Suprapubic skin (tissue), 4 donors: ENCODE measurements around the gene SLC6A19. TPM values are rescaled to one million over a fixed set of nuclear protein-coding genes. Genes with fewer than 3 reads are reported as not detected.

ENCODE experiments used
- DNase-seq, 2 donors: peaks; one replicate each; pipeline ENCODE4 v3.0.0-alpha.2; 2019; ENCODE audit warnings: low spot score in 2 of 2
- H3K27ac ChIP-seq: fragments of 200-600 bp; sonication (generic); one replicate; pipeline ENCODE4 v1.5.1; 2019
- H3K27me3 ChIP-seq: fragments of 200-600 bp; sonication (generic); one replicate; pipeline ENCODE4 v1.5.1; 2019
- H3K36me3 ChIP-seq: fragments of 200-600 bp; sonication (generic); one replicate; pipeline ENCODE4 v1.5.1; 2019
- H3K4me1 ChIP-seq: fragments of 200-600 bp; sonication (generic); one replicate; pipeline ENCODE4 v1.5.1; 2019
- H3K4me3 ChIP-seq: fragments of 200-600 bp; sonication (generic); one replicate; pipeline ENCODE4 v1.5.1; 2019; ENCODE audit warnings: mild to moderate bottlenecking
- H3K9me3 ChIP-seq: fragments of 200-600 bp; sonication (generic); one replicate; pipeline ENCODE4 v1.5.1; 2019
- EP300 ChIP-seq: sonication (generic); formaldehyde crosslinking; IDR thresholded peaks from one replicate; pipeline ENCODE4 v1.6.1; 2017; ENCODE audit warnings: antibody characterized with exemption
- POLR2A ChIP-seq, 2 donors: fragments of 450-650 bp; IDR thresholded peaks; one replicate each; pipeline ENCODE4 v1.6.1; 2017; ENCODE audit warnings: antibody characterized with exemption in 2 of 2, mild to moderate bottlenecking in 2 of 2, moderate library complexity in 2 of 2
- POLR2AphosphoS5 ChIP-seq, 3 donors: sonication (generic); formaldehyde crosslinking; IDR thresholded peaks; one replicate each; pipeline ENCODE4 v1.6.1; 2017; ENCODE audit warnings: antibody characterized with exemption in 3 of 3
- WGBS: methylation state at CpG from one replicate; pipeline ENCODE4 v1.1.5; 2018; 5-methylcytosine and 5-hydroxymethylcytosine counted together
- total RNA-seq, 4 donors: library from RNA; depleted of rRNA; stranded (reverse); fragments of >200 nt; gene quantifications; one replicate each; pipeline ENCODE4 v1.1.0, GENCODE V29; 2016
- TF ChIP-seq, protein P1 (sequence below), 2 donors: fragments of 200-600 bp in 1 of 2; fragments of 450-650 bp in 1 of 2; sonication (generic) in 1 of 2; IDR thresholded peaks; one replicate each; pipeline ENCODE4 v1.5.1; 2016 to 2019; ENCODE audit warnings: antibody characterized with exemption in 2 of 2, mild to moderate bottlenecking in 1 of 2, moderate library complexity in 1 of 2

SLC6A19 gene
- total RNA-seq, 4 donors from 2014 or later, result 0.23 TPM; not detected in 3

DNA sequence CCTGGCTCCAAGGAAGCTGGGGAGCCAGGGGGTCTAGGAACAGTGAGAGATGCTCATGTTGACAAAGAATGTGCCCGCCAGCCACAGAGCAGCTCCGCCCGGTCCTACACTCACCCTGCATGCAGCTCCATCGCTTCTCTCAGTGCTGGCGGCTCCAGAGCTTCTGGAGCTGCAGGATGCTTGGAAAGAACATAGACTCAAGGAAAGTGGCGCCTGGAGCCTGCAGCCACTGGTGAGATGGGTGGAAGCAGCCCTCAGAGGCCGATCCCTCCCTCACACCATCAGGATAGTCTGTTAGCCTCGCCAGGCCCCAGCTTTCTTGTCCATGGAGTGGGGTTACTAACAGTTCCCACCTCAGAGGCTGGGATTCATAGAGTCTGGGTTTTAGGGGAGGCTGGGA is 26.4 kb upstream of the SLC6A19 start:
- no peaks in the 10 kb centered on the region for H3K4me1 ChIP-seq
- peaks cover 3% of the 10 kb centered on the region for H3K27me3 ChIP-seq
- no peak for TF ChIP-seq EP300
- no peak for DNase-seq
- no peaks in the 10 kb centered on the region for H3K36me3 ChIP-seq
- H3K27ac ChIP-seq, result no peak overlapping the region
- no peaks in the 10 kb centered on the region for H3K9me3 ChIP-seq
- WGBS, result 90% methylated on average over 8 of the region's 8 CpGs
- H3K4me3 ChIP-seq, result no peak overlapping the region

DNA sequence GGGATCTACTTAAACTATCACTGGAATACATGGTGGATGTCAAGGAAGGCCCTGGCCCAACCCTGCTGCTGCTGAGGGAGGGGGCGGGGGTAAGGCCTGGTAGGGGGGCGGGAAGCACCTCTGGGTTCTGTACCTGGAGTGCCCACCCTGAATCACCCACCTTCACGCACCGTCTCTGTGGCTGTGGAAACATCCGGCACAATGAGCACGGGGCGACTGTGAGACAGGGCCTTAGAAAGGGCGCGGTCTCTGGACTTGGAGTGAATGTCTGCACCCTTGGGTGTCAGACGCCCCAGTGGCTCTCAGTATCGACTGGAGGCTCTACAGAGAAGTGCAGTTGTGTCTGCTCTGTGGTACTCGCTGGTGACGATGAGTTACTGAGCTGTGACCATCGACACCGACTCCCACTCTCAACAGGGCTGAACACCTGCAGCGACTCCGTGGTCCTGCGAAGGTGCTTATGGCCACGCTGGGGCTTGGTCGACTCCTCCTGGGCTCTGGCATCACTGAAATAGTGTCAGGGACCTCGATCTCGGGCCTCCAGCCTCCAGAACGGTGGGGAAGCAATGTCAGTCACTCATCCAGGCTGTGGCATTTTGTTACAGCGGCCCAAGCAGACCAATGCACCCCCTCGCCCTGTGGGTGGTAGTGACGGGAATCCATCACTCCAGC is 25.5 kb upstream of the SLC6A19 start:
- 98% methylated on average over 21 of the region's 26 CpGs for WGBS
- TF ChIP-seq POLR2A (IDR thresholded peaks at IDR 0.05) (no peak), POLR2AphosphoS5 (IDR thresholded peaks at IDR 0.05) (no peak), EP300 (no peak)
- TF ChIP-seq, protein P1, sequence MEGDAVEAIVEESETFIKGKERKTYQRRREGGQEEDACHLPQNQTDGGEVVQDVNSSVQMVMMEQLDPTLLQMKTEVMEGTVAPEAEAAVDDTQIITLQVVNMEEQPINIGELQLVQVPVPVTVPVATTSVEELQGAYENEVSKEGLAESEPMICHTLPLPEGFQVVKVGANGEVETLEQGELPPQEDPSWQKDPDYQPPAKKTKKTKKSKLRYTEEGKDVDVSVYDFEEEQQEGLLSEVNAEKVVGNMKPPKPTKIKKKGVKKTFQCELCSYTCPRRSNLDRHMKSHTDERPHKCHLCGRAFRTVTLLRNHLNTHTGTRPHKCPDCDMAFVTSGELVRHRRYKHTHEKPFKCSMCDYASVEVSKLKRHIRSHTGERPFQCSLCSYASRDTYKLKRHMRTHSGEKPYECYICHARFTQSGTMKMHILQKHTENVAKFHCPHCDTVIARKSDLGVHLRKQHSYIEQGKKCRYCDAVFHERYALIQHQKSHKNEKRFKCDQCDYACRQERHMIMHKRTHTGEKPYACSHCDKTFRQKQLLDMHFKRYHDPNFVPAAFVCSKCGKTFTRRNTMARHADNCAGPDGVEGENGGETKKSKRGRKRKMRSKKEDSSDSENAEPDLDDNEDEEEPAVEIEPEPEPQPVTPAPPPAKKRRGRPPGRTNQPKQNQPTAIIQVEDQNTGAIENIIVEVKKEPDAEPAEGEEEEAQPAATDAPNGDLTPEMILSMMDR (IDR thresholded peaks at IDR 0.05), result no peak

DNA sequence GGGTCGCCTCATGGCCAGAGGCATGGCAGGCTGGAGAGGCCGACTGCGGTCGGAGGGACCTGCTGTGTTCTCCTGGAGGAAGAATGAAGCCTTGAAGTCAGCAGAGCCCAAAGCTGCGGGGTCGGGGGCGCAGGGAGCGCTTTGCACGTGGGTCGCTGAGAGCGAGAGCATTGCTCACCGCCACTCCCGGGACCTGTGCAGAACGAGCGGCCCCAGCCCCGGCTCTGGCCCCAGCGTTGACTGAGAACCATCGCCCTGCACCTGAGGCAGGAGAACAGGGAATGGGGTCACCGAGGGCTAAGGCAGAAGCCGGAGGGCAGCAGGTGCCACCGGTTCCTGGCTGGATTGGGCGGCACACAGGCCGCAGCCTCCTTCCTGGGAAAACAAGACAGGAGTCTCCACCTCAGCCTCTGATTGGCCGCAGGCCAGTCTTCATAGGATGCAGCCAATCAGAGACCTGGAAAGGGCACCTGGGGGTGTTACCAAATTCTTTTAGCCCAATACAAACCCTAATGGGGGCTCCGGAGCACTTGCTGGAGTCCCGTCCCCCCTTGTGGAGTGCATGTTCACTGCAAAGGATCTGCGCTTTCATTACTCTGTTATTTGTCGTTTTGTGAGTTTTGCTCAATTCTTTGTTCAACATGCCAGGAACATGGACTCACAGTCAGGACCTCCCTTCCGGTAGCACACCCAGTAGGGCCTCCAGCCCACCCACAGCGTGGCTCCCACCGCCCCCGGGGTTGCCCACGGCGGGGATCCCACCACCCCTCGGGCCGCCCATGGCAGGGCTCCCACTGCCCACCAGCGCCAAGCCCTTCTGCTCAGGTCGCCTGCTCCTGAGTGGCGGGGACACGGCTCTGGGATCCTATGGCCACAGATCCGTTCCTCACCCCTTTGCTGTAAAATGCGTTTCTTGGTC is 24.7 kb upstream of the SLC6A19 start:
- Histone ChIP-seq H3K4me3 (no peak overlapping the region), H3K27me3 (peaks cover 8% of the 10 kb centered on the region), H3K9me3 (no peaks in the 10 kb centered on the region), H3K36me3 (no peaks in the 10 kb centered on the region), H3K27ac (no peak overlapping the region), H3K4me1 (no peaks in the 10 kb centered on the region)
- no peak for DNase-seq
- TF ChIP-seq POLR2AphosphoS5 (IDR thresholded peaks at IDR 0.05) (no peak), EP300 (no peak), POLR2A (IDR thresholded peaks at IDR 0.05) (no peak)
- TF ChIP-seq, protein P1 (IDR thresholded peaks at IDR 0.05), result no peak
- WGBS, result 81% methylated on average over 25 of the region's 42 CpGs

More for the DNA sequence above, 25.5 kb upstream of the SLC6A19 start:
- H3K9me3 ChIP-seq, result no peaks in the 10 kb centered on the region
- no peaks in the 10 kb centered on the region for H3K4me1 ChIP-seq
- H3K4me3 ChIP-seq, result no peak overlapping the region
- DNase-seq, result no peak
- no peaks in the 10 kb centered on the region for H3K36me3 ChIP-seq
- peaks cover 3% of the 10 kb centered on the region for H3K27me3 ChIP-seq
- no peak overlapping the region for H3K27ac ChIP-seq

DNA sequence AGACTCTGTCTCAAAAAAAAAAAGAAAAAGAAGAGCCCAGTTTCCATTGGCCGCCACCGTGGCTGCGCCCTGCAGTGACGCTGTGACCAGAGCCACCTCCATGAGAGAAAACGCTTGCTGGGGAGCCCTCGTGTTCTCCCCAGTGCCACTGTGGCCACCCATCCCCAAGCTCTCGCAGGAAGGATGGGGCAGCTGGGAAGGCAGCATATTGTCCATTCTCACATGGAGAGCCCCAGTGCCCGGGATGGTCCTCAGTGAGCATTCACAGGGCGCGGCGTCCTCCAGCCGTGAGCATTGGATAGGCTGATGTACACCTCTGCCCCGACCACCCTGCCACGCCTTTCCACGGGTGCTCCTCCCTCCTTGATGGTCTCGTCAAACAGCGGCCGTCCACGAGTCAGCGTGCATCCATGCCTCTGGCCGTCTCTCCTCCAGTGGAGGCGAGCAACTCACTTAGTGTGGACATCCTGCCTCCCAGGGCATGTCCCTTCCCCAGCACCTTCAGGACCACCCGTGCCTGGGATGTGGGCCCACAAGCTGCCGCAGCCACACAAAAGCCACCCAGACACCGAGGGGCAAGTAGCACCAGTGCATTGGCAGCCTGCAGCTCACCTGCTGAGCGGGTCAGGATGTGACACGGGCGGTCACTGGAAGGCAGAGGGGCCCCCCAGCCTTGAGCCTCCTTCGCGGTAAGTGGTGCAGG is 23.4 kb upstream of the SLC6A19 start:
- Histone ChIP-seq H3K4me3 (no peak overlapping the region), H3K27me3 (peaks cover 9% of the 10 kb centered on the region), H3K4me1 (no peaks in the 10 kb centered on the region), H3K27ac (no peak overlapping the region), H3K9me3 (no peaks in the 10 kb centered on the region), H3K36me3 (no peaks in the 10 kb centered on the region)
- WGBS, result 91% methylated on average over 7 of the region's 30 CpGs
- TF ChIP-seq POLR2A (IDR thresholded peaks at IDR 0.05) (no peak), POLR2AphosphoS5 (IDR thresholded peaks at IDR 0.05) (no peak), EP300 (no peak)
- TF ChIP-seq, protein P1 (IDR thresholded peaks at IDR 0.05), result no peak
- DNase-seq, result no peak

DNA sequence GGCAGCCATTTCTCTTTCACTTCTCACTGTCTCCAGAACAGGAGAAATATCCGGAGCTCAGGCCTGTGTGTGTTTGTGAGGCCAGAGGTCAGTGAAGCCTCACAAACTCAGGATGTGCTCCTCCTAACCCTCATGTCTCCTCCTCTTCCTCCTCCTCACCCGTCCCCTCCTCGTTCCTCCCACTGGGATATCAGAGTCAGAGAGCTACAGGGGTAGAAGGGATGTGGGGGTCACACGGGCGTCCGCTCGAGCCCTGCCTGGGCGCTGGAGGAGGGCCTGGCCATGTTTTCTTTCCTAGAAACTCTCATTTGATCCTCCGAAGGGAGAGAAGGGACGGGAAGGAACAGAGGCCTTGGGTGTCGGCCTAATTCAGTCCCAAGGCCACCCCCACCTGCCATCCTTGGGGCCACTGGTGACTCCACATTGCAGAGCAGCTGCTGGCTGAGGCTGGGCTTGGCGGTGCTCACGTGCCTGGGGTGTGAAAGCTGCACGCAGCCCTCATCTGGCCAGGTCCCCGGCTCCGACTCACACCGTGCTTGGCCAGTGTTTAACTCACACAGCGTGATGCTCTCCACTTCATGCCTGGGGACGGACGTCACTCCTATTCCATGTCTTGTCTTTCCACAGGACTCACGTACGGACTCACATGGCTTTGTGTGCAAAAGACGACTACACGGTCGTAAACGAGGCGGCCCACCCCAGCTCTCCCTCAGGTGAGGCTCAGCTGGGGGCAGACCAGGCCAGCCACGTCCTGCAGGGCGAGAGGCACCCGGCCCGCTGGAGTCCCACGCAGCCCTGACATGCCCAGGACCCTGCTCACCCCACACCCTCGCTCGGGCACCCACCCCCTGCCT is 22.6 kb upstream of the SLC6A19 start:
- TF ChIP-seq POLR2A (IDR thresholded peaks at IDR 0.05), result no peak
- TF ChIP-seq POLR2AphosphoS5 (IDR thresholded peaks at IDR 0.05), result no peak
- TF ChIP-seq EP300, result no peak
- TF ChIP-seq, protein P1 (IDR thresholded peaks at IDR 0.05), result no peak
- no peaks in the 10 kb centered on the region for H3K9me3 ChIP-seq
- 80% methylated on average over 2 of the region's 34 CpGs for WGBS
- no peaks in the 10 kb centered on the region for H3K4me1 ChIP-seq
- H3K4me3 ChIP-seq, result no peak overlapping the region
- H3K36me3 ChIP-seq, result no peaks in the 10 kb centered on the region
- H3K27ac ChIP-seq, result no peak overlapping the region
- no peak for DNase-seq
- peaks cover 13% of the 10 kb centered on the region for H3K27me3 ChIP-seq
